ENCODE measurements around the gene PLCB3.

PLCB3 gene

DNA sequence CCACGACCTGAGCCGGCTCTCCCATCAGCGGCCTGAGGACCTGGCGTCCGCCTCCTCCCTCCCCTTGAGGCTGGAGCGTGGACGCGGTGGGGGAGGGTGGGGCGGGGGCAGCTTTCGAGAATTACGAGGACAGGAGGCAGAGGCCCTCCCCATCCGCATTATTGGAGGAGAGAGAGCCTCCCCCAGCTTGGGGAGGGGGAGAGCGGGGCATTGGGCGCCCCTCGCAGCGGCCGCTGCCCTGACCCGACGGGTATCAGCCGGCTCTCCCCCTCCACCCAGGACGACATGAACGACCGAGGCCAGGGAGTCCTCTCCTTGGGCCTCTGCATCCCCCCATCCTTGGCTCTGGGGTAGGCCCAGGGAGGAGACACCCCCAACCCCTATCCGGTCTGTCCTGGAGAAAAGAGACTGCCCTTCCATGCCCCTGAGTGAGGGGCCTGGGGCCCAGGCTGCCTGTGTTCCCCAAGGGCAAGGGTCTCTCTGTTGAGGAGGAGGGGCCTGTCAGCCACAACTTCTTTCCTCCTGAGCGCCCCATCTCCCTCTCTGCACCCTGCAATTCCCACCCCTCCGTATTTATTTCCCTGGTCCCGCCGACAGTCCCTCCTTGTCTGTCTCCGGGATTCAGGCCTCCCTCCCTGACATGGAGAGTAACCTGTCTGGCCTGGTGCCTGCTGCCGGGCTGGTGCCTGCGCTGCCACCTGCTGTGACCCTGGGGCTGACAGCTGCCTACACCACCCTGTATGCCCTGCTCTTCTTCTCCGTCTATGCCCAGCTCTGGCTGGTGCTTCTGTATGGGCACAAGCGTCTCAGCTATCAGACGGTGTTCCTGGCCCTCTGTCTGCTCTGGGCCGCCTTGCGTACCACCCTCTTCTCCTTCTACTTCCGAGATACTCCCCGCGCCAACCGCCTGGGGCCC, 34.8 kb downstream of the PLCB3 start:
- no peak for TF ChIP-seq EZH2phosphoT487 (IDR thresholded peaks at IDR 0.05; ENCODE audit: low read length)
- TF ChIP-seq, protein P1, sequence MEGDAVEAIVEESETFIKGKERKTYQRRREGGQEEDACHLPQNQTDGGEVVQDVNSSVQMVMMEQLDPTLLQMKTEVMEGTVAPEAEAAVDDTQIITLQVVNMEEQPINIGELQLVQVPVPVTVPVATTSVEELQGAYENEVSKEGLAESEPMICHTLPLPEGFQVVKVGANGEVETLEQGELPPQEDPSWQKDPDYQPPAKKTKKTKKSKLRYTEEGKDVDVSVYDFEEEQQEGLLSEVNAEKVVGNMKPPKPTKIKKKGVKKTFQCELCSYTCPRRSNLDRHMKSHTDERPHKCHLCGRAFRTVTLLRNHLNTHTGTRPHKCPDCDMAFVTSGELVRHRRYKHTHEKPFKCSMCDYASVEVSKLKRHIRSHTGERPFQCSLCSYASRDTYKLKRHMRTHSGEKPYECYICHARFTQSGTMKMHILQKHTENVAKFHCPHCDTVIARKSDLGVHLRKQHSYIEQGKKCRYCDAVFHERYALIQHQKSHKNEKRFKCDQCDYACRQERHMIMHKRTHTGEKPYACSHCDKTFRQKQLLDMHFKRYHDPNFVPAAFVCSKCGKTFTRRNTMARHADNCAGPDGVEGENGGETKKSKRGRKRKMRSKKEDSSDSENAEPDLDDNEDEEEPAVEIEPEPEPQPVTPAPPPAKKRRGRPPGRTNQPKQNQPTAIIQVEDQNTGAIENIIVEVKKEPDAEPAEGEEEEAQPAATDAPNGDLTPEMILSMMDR (IDR thresholded peaks at IDR 0.05; ENCODE audit: low read length), result peak; percentile 60
- DNase-seq, result peak; percentile 69
- peaks cover 10% of the 10 kb centered on the region for H3K4me1 ChIP-seq (ENCODE audit: low read length)
- H3K4me3 ChIP-seq (ENCODE audit: low read length), result peak overlapping the region; percentile 75
- no peaks in the 10 kb centered on the region for H3K36me3 ChIP-seq (replicated peaks; ENCODE audit: insufficient read depth, low read length)
- H4K20me1 ChIP-seq (ENCODE audit: insufficient read depth, low read length), result no peaks in the 10 kb centered on the region
- peaks cover 12% of the 10 kb centered on the region for H3F3A ChIP-seq (ENCODE audit: insufficient read depth, low read length)
- peak overlapping the region; percentile 98 for H3K4me2 ChIP-seq (ENCODE audit: low read depth, low read length)
- no peaks in the 10 kb centered on the region for H3K9me2 ChIP-seq (replicated peaks; ENCODE audit: insufficient read depth, low read length)
- H2AFZ ChIP-seq (ENCODE audit: low read length), result peak overlapping the region; percentile 24; the same call in 1 of the 2 replicates
- peaks cover 29% of the 10 kb centered on the region for H3K79me2 ChIP-seq (ENCODE audit: low read length)
- H3K27ac ChIP-seq (ENCODE audit: low read length), result peak overlapping the region; percentile 9; the same call in 1 of the 2 replicates
- peaks cover 9% of the 10 kb centered on the region for H3K27me3 ChIP-seq (replicated peaks; ENCODE audit: insufficient read depth, low read length)
- H3K9me3 ChIP-seq (replicated peaks; ENCODE audit: insufficient read depth, low read length), result no peaks in the 10 kb centered on the region
- peak overlapping the region; percentile 60 for H3K9ac ChIP-seq (ENCODE audit: low read length)

DNA sequence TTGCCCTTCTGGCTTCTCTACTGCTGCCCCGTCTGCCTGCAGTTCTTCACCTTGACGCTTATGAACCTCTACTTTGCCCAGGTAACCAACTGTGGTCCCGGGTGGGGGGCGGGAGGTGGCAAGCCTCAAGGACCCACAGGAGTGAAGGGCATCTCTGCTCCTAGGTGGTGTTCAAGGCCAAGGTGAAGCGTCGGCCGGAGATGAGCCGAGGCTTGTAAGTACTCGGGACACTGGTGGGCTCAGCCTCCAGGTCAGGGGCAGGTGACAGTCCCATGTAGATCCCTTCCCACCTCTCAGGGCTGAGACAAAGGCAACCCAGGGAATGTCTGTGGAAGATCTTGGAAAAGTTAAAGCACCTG, 35.5 kb downstream of the PLCB3 start:
- peaks cover 12% of the 10 kb centered on the region for H3F3A ChIP-seq (ENCODE audit: insufficient read depth, low read length)
- no peaks in the 10 kb centered on the region for H3K9me2 ChIP-seq (replicated peaks; ENCODE audit: insufficient read depth, low read length)
- H3K36me3 ChIP-seq (replicated peaks; ENCODE audit: insufficient read depth, low read length), result no peaks in the 10 kb centered on the region
- no peak overlapping the region for H3K4me3 ChIP-seq (ENCODE audit: low read length)
- H3K4me2 ChIP-seq (ENCODE audit: low read depth, low read length), result peak overlapping the region; percentile 98; the same call in 1 of the 2 replicates
- H3K27ac ChIP-seq (ENCODE audit: low read length), result no peak overlapping the region
- H3K9ac ChIP-seq (ENCODE audit: low read length), result no peak overlapping the region
- DNase-seq, result no peak
- peaks cover 29% of the 10 kb centered on the region for H3K79me2 ChIP-seq (ENCODE audit: low read length)
- peaks cover 11% of the 10 kb centered on the region for H3K27me3 ChIP-seq (replicated peaks; ENCODE audit: insufficient read depth, low read length)
- H3K4me1 ChIP-seq (ENCODE audit: low read length), result peaks cover 10% of the 10 kb centered on the region
- no peaks in the 10 kb centered on the region for H4K20me1 ChIP-seq (ENCODE audit: insufficient read depth, low read length)
- TF ChIP-seq EZH2 (optimal IDR thresholded peaks at IDR 0.05; ENCODE audit: low read depth, low read length) (no peak), EZH2phosphoT487 (IDR thresholded peaks at IDR 0.05; ENCODE audit: low read length) (no peak)
- TF ChIP-seq, protein P1 (IDR thresholded peaks at IDR 0.05; ENCODE audit: low read length), result no peak
- H3K9me3 ChIP-seq (replicated peaks; ENCODE audit: insufficient read depth, low read length), result no peaks in the 10 kb centered on the region
- no peak overlapping the region for H2AFZ ChIP-seq (ENCODE audit: low read length)

DNA sequence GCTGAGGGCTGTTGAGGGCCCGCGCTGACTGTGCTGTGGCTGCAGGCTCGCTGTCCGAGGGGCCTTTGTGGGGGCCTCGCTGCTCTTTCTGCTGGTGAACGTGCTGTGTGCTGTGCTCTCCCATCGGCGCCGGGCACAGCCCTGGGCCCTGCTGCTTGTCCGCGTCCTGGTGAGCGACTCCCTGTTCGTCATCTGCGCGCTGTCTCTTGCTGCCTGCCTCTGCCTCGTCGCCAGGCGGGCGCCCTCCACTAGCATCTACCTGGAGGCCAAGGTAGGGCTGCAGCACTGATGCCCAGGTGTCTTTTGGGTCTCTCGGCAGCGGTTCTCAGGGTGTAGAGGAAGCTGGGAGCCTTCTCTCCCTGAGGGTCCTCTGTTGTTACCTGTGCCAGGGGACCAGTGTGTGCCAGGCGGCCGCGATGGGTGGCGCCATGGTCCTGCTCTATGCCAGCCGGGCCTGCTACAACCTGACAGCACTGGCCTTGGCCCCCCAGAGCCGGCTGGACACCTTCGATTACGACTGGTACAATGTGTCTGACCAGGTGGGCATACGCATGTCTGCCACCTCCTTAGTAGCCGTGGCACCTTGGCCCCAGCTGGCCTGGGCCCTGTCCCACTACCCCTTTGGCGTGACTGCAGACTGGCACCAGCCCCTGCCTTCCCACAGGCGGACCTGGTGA, 36.5 kb downstream of the PLCB3 start:
- Histone ChIP-seq H3K27ac (ENCODE audit: low read length) (no peak overlapping the region), H3K4me1 (ENCODE audit: low read length) (peaks cover 10% of the 10 kb centered on the region), H3F3A (ENCODE audit: insufficient read depth, low read length) (peaks cover 12% of the 10 kb centered on the region), H3K79me2 (ENCODE audit: low read length) (peaks cover 19% of the 10 kb centered on the region), H3K9me3 (replicated peaks; ENCODE audit: insufficient read depth, low read length) (no peaks in the 10 kb centered on the region), H3K36me3 (replicated peaks; ENCODE audit: insufficient read depth, low read length) (no peaks in the 10 kb centered on the region), H2AFZ (ENCODE audit: low read length) (no peak overlapping the region), H3K9me2 (replicated peaks; ENCODE audit: insufficient read depth, low read length) (no peaks in the 10 kb centered on the region), H3K4me2 (ENCODE audit: low read depth, low read length) (no peak overlapping the region), H3K9ac (ENCODE audit: low read length) (no peak overlapping the region), H3K27me3 (replicated peaks; ENCODE audit: insufficient read depth, low read length) (peaks cover 21% of the 10 kb centered on the region), H4K20me1 (ENCODE audit: insufficient read depth, low read length) (no peaks in the 10 kb centered on the region), H3K4me3 (ENCODE audit: low read length) (no peak overlapping the region)
- TF ChIP-seq EZH2phosphoT487 (IDR thresholded peaks at IDR 0.05; ENCODE audit: low read length) (no peak), EZH2 (optimal IDR thresholded peaks at IDR 0.05; ENCODE audit: low read depth, low read length) (no peak)
- TF ChIP-seq, protein P1 (IDR thresholded peaks at IDR 0.05; ENCODE audit: low read length), result no peak
- peak; percentile 3 for DNase-seq

Data from MM.1S (cell line).